ENCODE measurements around the gene MIS18BP1.
"Not testable (repeated sequence)": the region's sequence is repeated elsewhere in the genome, so short reads cannot be mapped to it uniquely, and the experiment has no call there.

DNA sequence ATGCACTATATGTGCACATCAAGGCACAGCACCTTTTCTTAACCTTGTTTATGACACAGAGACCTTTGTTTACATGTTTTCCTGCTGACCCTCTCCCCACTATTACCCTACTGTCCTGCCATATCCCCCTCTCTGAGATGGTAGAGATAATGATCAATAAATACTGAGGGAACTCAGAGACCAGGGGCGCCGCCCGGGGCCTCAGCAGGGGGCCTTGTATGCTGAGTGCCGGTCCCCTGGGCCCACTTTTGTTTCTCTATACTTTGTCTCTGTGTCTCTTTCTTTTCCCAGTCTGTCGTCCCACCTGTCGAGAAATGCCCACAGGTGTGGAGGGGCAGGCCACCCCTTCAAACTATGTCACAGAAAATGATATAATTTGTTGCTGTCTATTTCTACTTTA, 38.7 kb downstream of the MIS18BP1 start:
- TF ChIP-seq FOS (IDR thresholded peaks at IDR 0.05; ENCODE audit: low read depth, low read length); CEBPB (IDR thresholded peaks at IDR 0.05; ENCODE audit: low read depth, low read length); RCOR1 (IDR thresholded peaks at IDR 0.05; ENCODE audit: insufficient replicate concordance, low read length); RAD21 (IDR thresholded peaks at IDR 0.05; ENCODE audit: low read length); MXI1 (IDR thresholded peaks at IDR 0.05; ENCODE audit: borderline replicate concordance, low read depth, low read length): not testable (repeated sequence)
- TF ChIP-seq, protein P1, sequence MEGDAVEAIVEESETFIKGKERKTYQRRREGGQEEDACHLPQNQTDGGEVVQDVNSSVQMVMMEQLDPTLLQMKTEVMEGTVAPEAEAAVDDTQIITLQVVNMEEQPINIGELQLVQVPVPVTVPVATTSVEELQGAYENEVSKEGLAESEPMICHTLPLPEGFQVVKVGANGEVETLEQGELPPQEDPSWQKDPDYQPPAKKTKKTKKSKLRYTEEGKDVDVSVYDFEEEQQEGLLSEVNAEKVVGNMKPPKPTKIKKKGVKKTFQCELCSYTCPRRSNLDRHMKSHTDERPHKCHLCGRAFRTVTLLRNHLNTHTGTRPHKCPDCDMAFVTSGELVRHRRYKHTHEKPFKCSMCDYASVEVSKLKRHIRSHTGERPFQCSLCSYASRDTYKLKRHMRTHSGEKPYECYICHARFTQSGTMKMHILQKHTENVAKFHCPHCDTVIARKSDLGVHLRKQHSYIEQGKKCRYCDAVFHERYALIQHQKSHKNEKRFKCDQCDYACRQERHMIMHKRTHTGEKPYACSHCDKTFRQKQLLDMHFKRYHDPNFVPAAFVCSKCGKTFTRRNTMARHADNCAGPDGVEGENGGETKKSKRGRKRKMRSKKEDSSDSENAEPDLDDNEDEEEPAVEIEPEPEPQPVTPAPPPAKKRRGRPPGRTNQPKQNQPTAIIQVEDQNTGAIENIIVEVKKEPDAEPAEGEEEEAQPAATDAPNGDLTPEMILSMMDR (conservative IDR thresholded peaks at IDR 0.05; ENCODE audit: low read depth, low read length) = not testable (repeated sequence)
